ENCODE measurements around the gene PDLIM7.

Gene PDLIM7

DNA sequence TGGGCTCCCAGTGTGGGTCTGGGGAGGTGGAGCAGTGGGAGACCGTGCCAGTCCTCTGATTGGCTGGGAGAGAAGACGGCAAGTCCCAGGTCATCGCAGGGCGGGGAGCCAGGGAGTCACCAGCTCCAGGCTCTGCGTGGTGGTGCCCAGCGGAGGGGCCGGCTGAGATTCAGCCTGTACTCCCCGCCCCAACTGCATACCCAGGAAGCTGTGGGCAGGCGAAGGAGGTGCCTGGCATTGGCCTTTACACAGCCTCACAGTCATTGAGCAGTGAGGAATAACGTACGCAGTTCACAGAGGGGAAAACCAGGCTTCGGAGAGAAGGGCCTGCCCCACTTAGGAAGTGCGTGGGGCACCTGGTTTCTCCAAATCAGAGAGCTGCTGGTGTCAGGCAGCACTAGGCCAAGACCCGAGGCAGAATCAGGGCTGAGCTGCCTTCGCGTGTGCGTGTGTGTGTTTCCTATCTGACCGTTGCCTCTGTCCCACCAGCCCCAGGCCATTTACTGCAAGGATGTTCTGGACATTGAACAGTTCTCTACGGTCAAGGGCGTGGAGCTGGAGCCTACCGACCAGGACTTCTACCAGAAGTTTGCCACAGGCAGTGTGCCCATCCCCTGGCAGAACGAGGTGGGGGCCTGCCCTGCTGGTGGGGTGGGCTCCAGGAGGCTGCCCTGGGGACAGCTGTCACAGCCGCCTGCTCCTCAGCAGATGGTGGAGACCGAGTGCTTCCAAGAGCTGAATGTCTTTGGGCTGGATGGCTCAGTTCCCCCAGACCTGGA, 57.0 kb downstream of the PDLIM7 start:
- TF ChIP-seq, protein P1, sequence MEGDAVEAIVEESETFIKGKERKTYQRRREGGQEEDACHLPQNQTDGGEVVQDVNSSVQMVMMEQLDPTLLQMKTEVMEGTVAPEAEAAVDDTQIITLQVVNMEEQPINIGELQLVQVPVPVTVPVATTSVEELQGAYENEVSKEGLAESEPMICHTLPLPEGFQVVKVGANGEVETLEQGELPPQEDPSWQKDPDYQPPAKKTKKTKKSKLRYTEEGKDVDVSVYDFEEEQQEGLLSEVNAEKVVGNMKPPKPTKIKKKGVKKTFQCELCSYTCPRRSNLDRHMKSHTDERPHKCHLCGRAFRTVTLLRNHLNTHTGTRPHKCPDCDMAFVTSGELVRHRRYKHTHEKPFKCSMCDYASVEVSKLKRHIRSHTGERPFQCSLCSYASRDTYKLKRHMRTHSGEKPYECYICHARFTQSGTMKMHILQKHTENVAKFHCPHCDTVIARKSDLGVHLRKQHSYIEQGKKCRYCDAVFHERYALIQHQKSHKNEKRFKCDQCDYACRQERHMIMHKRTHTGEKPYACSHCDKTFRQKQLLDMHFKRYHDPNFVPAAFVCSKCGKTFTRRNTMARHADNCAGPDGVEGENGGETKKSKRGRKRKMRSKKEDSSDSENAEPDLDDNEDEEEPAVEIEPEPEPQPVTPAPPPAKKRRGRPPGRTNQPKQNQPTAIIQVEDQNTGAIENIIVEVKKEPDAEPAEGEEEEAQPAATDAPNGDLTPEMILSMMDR (IDR thresholded peaks at IDR 0.05; ENCODE audit: low read depth, low read length): no peak
- Histone ChIP-seq H3K27me3 (ENCODE audit: insufficient read depth, low read depth, severe bottlenecking) (no peaks in the 10 kb centered on the region), H3K9me3 (ENCODE audit: severe bottlenecking) (no peaks in the 10 kb centered on the region), H3K36me3 (no peaks in the 10 kb centered on the region), H3K4me3 (ENCODE audit: low read depth, low read length) (no peak overlapping the region), H3K27ac (no peak overlapping the region)
- DNase-seq: no peak

GRCh38 chr5:177439518-177440053, 57.8 kb downstream of the PDLIM7 start:
- TF ChIP-seq, protein P1 (IDR thresholded peaks at IDR 0.05; ENCODE audit: low read depth, low read length): no peak
- Histone ChIP-seq H3K36me3 (no peaks in the 10 kb centered on the region), H3K9me3 (ENCODE audit: severe bottlenecking) (no peaks in the 10 kb centered on the region), H3K27ac (no peak overlapping the region), H3K27me3 (ENCODE audit: insufficient read depth, low read depth, severe bottlenecking) (no peaks in the 10 kb centered on the region), H3K4me3 (ENCODE audit: low read depth, low read length) (no peak overlapping the region)
- no peak for DNase-seq

DNA sequence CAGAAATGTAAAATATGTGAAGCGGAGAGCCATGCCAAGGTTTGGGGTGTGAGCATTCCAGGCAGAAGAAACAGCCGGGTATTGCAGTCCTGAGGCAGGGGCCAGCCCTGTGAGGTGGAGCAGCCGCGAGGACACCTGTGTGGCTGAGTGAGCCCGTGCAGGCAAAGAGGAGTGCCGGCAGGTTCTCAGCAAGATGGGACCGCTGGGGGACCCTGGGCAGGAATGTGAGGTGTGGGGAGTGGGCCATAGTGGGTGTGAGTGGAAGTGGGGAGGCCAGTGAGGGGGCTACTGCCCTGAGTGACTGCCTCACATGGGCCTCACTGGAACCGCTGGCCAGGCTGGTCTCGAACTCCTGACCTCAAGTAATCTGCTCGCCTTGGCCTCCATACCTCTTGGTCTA, 58.9 kb downstream of the PDLIM7 start:
- peaks cover 3% of the 10 kb centered on the region; the same call in 1 of the 2 replicates for H3K36me3 ChIP-seq
- TF ChIP-seq, protein P1 (IDR thresholded peaks at IDR 0.05; ENCODE audit: low read depth, low read length): no peak

DNA sequence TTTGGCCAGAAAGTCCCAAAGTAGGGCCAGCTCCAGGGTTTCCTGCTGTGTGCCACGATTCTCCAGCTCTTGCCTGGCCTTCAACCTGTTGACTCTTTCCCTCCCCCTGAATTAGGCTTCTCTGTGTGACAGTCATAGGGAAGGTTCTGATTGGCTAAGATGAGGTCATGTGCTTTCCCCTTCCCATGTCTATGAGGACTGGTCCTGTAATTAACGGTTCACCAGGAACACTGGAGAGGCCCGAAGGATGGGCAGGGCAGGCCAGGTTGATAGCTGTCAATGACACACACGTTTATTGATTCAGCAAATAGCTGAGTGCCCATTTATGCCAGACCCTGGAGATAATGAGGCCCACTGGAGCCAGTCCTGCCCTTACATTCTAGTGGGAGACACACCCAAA, 59.8 kb downstream of the PDLIM7 start:
- DNase-seq: no peak
- Histone ChIP-seq H3K9me3 (ENCODE audit: severe bottlenecking) (no peaks in the 10 kb centered on the region), H3K36me3 (peaks cover 3% of the 10 kb centered on the region; the same call in 1 of the 2 replicates), H3K27me3 (ENCODE audit: insufficient read depth, low read depth, severe bottlenecking) (no peaks in the 10 kb centered on the region), H3K4me3 (ENCODE audit: low read depth, low read length) (no peak overlapping the region), H3K27ac (no peak overlapping the region)
- TF ChIP-seq, protein P1 (IDR thresholded peaks at IDR 0.05; ENCODE audit: low read depth, low read length): no peak

More for the DNA sequence above, 58.9 kb downstream of the PDLIM7 start:
- no peak overlapping the region for H3K27ac ChIP-seq
- DNase-seq: no peak
- H3K9me3 ChIP-seq (ENCODE audit: severe bottlenecking): no peaks in the 10 kb centered on the region
- H3K27me3 ChIP-seq (ENCODE audit: insufficient read depth, low read depth, severe bottlenecking): no peaks in the 10 kb centered on the region
- H3K4me3 ChIP-seq (ENCODE audit: low read depth, low read length): no peak overlapping the region

GRCh38 chr5:177435847-177436536, 61.4 kb downstream of the PDLIM7 start:
- H3K9me3 ChIP-seq (ENCODE audit: severe bottlenecking): no peaks in the 10 kb centered on the region
- H3K36me3 ChIP-seq: peaks cover 3% of the 10 kb centered on the region; the same call in 1 of the 2 replicates
- no peak overlapping the region for H3K27ac ChIP-seq
- H3K27me3 ChIP-seq (ENCODE audit: insufficient read depth, low read depth, severe bottlenecking): no peaks in the 10 kb centered on the region
- DNase-seq: no peak
- H3K4me3 ChIP-seq (ENCODE audit: low read depth, low read length): no peak overlapping the region
- TF ChIP-seq, protein P1 (IDR thresholded peaks at IDR 0.05; ENCODE audit: low read depth, low read length): no peak
